H9 (cell line): ENCODE data around the gene FGR. TPM values are rescaled to one million over a fixed set of nuclear protein-coding genes. Genes with fewer than 3 reads are reported as not detected.

Experiments used
- DNase-seq: peaks from one replicate; pipeline ENCODE4 v3.0.0-alpha.2; 2017
- H2AFZ ChIP-seq: one replicate; pipeline ENCODE4 v1.6.1; 2013; ENCODE audit warnings: mild to moderate bottlenecking, low read length, control low read depth, moderate library complexity
- H2AK5ac ChIP-seq: 2 replicates; pipeline ENCODE4 v1.6.1; 2013; ENCODE audit warnings: low read length, control low read depth, mixed read lengths; ENCODE audit not compliant: insufficient read length
- H2BK120ac ChIP-seq: one replicate; pipeline ENCODE4 v1.6.1; 2013; ENCODE audit warnings: low read depth, mild to moderate bottlenecking, low read length, control low read depth, inconsistent platforms; ENCODE audit not compliant: poor library complexity, severe bottlenecking
- H2BK12ac ChIP-seq: 2 replicates; pipeline ENCODE4 v1.6.1; 2013; ENCODE audit warnings: low read length, control low read depth, mixed read lengths, low read depth; ENCODE audit not compliant: insufficient read length
- H2BK15ac ChIP-seq: 2 replicates; pipeline ENCODE4 v1.6.1; 2013; ENCODE audit warnings: low read depth, low read length, control low read depth
- H2BK20ac ChIP-seq: one replicate; pipeline ENCODE4 v1.6.1; 2013; ENCODE audit warnings: low read depth, mild to moderate bottlenecking, low read length, control low read depth, inconsistent platforms; ENCODE audit not compliant: poor library complexity, severe bottlenecking
- H2BK5ac ChIP-seq: 2 replicates; pipeline ENCODE4 v1.6.1; 2013; ENCODE audit warnings: low read length, control low read depth, mixed read lengths; ENCODE audit not compliant: insufficient read length
- H3K14ac ChIP-seq: 2 replicates; pipeline ENCODE4 v1.6.1; 2013; ENCODE audit warnings: low read length, control low read depth; ENCODE audit not compliant: insufficient read depth
- H3K18ac ChIP-seq: 2 replicates; pipeline ENCODE4 v1.6.1; 2013; ENCODE audit warnings: low read depth, mild to moderate bottlenecking, mixed read lengths, low read length, control low read depth; ENCODE audit not compliant: insufficient read length
- H3K23ac ChIP-seq: 2 replicates; pipeline ENCODE4 v1.6.1; 2013; ENCODE audit warnings: low read length, control low read depth, mixed read lengths, low read depth; ENCODE audit not compliant: insufficient read length
- H3K23me2 ChIP-seq: 2 replicates; pipeline ENCODE4 v1.6.1; 2013; ENCODE audit warnings: low read depth, mild to moderate bottlenecking, mixed read lengths, low read length, control low read depth; ENCODE audit not compliant: insufficient read length, poor library complexity, severe bottlenecking
- H3K27ac ChIP-seq: 2 replicates; pipeline ENCODE4 v1.5.1; 2013; ENCODE audit warnings: low read length, control low read depth, mixed read lengths, low read depth; ENCODE audit not compliant: insufficient read length
- H3K27me3 ChIP-seq: 2 replicates; pipeline ENCODE4 v1.6.1; 2013; ENCODE audit warnings: low read length, control low read depth, inconsistent platforms; ENCODE audit not compliant: insufficient read depth
- H3K4ac ChIP-seq: 2 replicates; pipeline ENCODE4 v1.6.1; 2013; ENCODE audit warnings: low read depth, mild to moderate bottlenecking, control low read depth, inconsistent platforms, low read length, moderate library complexity
- H3K4me1 ChIP-seq: 2 replicates; pipeline ENCODE4 v1.6.1; 2013; ENCODE audit warnings: low read length, control low read depth, inconsistent platforms; ENCODE audit not compliant: insufficient read depth
- H3K4me2 ChIP-seq: 2 replicates; pipeline ENCODE4 v1.6.1; 2013; ENCODE audit warnings: low read length, control low read depth, mixed read lengths; ENCODE audit not compliant: insufficient read length, insufficient read depth
- H3K56ac ChIP-seq: 2 replicates; pipeline ENCODE4 v1.6.1; 2013; ENCODE audit warnings: low read depth, mild to moderate bottlenecking, mixed read lengths, low read length, control low read depth; ENCODE audit not compliant: insufficient read length
- H3K79me1 ChIP-seq: 2 replicates; pipeline ENCODE4 v1.6.1; 2013; ENCODE audit warnings: low read depth, mild to moderate bottlenecking, moderate library complexity, low read length, control low read depth, inconsistent platforms; ENCODE audit not compliant: insufficient read depth, poor library complexity, severe bottlenecking
- H3K79me2 ChIP-seq: 2 replicates; pipeline ENCODE4 v1.6.1; 2013; ENCODE audit warnings: low read length, control low read depth, inconsistent platforms; ENCODE audit not compliant: insufficient read depth
- H3K9ac ChIP-seq: 2 replicates; pipeline ENCODE4 v1.6.1; 2013; ENCODE audit warnings: low read length, control low read depth, mixed read lengths; ENCODE audit not compliant: insufficient read length; ENCODE audit errors: extremely low read depth
- H3K9me3 ChIP-seq: one replicate; pipeline ENCODE4 v1.6.1; 2013; ENCODE audit warnings: low read depth, low read length, inconsistent platforms; ENCODE audit not compliant: control insufficient read depth
- H3T11ph ChIP-seq: one replicate; pipeline ENCODE4 v1.6.1; 2013; ENCODE audit warnings: mild to moderate bottlenecking, low read length, control low read depth, inconsistent platforms
- H4K20me1 ChIP-seq: one replicate; pipeline ENCODE4 v1.6.1; 2013; ENCODE audit not compliant: control insufficient read depth, insufficient read length, insufficient read depth
- H4K5ac ChIP-seq: 2 replicates; pipeline ENCODE4 v1.6.1; 2013; ENCODE audit warnings: low read depth, mild to moderate bottlenecking, mixed read lengths, low read length, control low read depth; ENCODE audit not compliant: insufficient read length
- H4K8ac ChIP-seq: replicated peaks from 2 replicates; pipeline ENCODE4 v1.6.1; 2013; ENCODE audit warnings: low read length, control low read depth, mixed read lengths, low read depth; ENCODE audit not compliant: insufficient read length
- H4K91ac ChIP-seq: 2 replicates; pipeline ENCODE4 v1.6.1; 2013; ENCODE audit warnings: low read depth, mild to moderate bottlenecking, moderate library complexity, mixed read lengths, low read length, control low read depth; ENCODE audit not compliant: insufficient read length
- H3K27ac Mint-ChIP-seq, 3 experiments: 2 replicates in 2 of 3; 3 replicates in 1 of 3; pipeline ENCODE4 v1.8.0; 2020 to 2021; ENCODE audit warnings: mixed read lengths in 3 of 3, mild to moderate bottlenecking in 1 of 3, moderate library complexity in 1 of 3
- H3K27me3 Mint-ChIP-seq: 2 replicates; pipeline ENCODE4 v1.8.0; 2021; ENCODE audit warnings: low read depth, mild to moderate bottlenecking, moderate library complexity, mixed read lengths
- H3K36me3 Mint-ChIP-seq, 3 experiments: 2 replicates in 2 of 3; 3 replicates in 1 of 3; pipeline ENCODE4 v1.8.0; 2020 to 2021; ENCODE audit warnings: low read depth in 3 of 3, mixed read lengths in 3 of 3; ENCODE audit not compliant: insufficient read depth in 1 of 3
- H3K4me1 Mint-ChIP-seq, 2 experiments: 2 replicates each; pipeline ENCODE4 v1.8.0; 2020; ENCODE audit warnings: mixed read lengths in 2 of 2
- H3K4me3 Mint-ChIP-seq, 2 experiments: 2 replicates in 1 of 2; 3 replicates in 1 of 2; pipeline ENCODE4 v1.8.0; 2020 to 2021; ENCODE audit warnings: mild to moderate bottlenecking in 2 of 2, mixed read lengths in 2 of 2, moderate library complexity in 1 of 2
- H3K9me3 Mint-ChIP-seq, 2 experiments: 2 replicates in 1 of 2; 3 replicates in 1 of 2; pipeline ENCODE4 v1.8.0; 2020; ENCODE audit warnings: mild to moderate bottlenecking in 2 of 2, mixed read lengths in 2 of 2, moderate library complexity in 1 of 2
- WGBS: extraction: QIAGEN DNeasy Blood & Tissue Kit; methylation state at CpG from one replicate; pipeline ENCODE4 v1.1.7; 2013; ENCODE audit warnings: missing lambda C conversion rate, low lambda C conversion rate, mixed read lengths; ENCODE audit not compliant: insufficient read length; ENCODE audit errors: extremely low coverage; 5-methylcytosine and 5-hydroxymethylcytosine counted together
- total RNA-seq: library from RNA; stranded (reverse); gene quantifications from 2 replicates; pipeline ENCODE4 v1.2.1, GENCODE V29; 2021
- TF ChIP-seq, protein P1 (sequence below): fragments of 200-600 bp; sonication (generic); conservative IDR thresholded peaks from 3 replicates; pipeline ENCODE4 v1.8.0; 2021; ENCODE audit warnings: antibody characterized with exemption, mild to moderate bottlenecking

The FGR gene
- total RNA-seq, 1 experiment from 2014 or later = not detected

DNA sequence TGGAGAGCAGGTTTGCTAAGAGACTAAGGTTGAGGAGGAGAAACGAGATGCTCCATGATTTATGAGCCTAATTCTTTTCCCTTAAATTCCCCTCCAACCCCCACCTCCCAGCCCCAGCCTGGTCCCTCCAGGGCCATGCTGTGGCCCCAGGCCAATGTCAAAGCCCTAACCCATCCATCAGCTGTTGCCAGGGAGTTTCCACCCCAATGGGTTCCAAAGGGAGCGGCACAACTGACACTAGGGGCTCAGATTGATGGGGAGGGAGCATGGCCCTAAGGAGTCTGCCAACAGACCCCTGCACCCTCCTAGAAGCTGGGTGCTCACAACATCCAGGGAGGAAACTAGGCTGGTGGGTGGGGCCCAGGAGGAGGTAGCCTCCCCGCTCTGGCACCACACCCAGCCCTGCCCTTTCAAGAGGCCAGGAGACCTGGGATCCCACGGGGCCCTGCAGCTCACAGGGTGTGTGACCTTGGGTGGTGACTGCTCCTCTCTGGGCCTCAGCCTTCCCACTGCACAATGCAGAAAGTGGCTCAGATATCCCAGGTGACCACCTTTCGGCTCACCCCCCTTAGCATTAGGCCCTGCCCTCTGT lies 44.0 kb downstream of the FGR start:
- Histone ChIP-seq H3K18ac (no peak overlapping the region), H3K4me1 (peaks cover 7% of the 10 kb centered on the region; the same call in 1 of the 2 replicates), H3K9me3 (no peaks in the 10 kb centered on the region), H3K4ac (no peak overlapping the region), H2BK15ac (no peak overlapping the region), H3K79me2 (peaks cover 2% of the 10 kb centered on the region; the same call in 1 of the 2 replicates), H3K14ac (no peak overlapping the region), H3K9ac (no peak overlapping the region), H4K91ac (no peak overlapping the region), H3K56ac (no peak overlapping the region), H3K4me2 (no peak overlapping the region), H3K23me2 (no peaks in the 10 kb centered on the region), H3T11ph (no peak overlapping the region), H3K79me1 (no peaks in the 10 kb centered on the region), H2BK20ac (no peak overlapping the region), H3K27ac (no peak overlapping the region), H4K20me1 (peaks cover 2% of the 10 kb centered on the region), H4K5ac (no peak overlapping the region), H2BK12ac (no peak overlapping the region), H2AFZ (no peak overlapping the region), H2AK5ac (no peak overlapping the region), H2BK5ac (no peak overlapping the region), H3K27me3 (no peaks in the 10 kb centered on the region), H4K8ac (no peak overlapping the region), H3K23ac (no peak overlapping the region), H2BK120ac (no peak overlapping the region)
- no peak overlapping the region; a peak in 1 of 5 replicates for H3K4me3 Mint-ChIP-seq
- H3K9me3 Mint-ChIP-seq = no peaks in the 10 kb centered on the region
- no peak for DNase-seq
- H3K4me1 Mint-ChIP-seq = peaks cover 9 to 17% of the 10 kb centered on the region in 2 experiments; a peak in 3 of 4 replicates
- H3K36me3 Mint-ChIP-seq = no peaks in the 10 kb centered on the region
- H3K27me3 Mint-ChIP-seq = no peaks in the 10 kb centered on the region
- H3K27ac Mint-ChIP-seq = peak overlapping the region in 2 of 3 experiments; percentile 17 to 27; a peak in 1 of 7 replicates
- TF ChIP-seq, protein P1, sequence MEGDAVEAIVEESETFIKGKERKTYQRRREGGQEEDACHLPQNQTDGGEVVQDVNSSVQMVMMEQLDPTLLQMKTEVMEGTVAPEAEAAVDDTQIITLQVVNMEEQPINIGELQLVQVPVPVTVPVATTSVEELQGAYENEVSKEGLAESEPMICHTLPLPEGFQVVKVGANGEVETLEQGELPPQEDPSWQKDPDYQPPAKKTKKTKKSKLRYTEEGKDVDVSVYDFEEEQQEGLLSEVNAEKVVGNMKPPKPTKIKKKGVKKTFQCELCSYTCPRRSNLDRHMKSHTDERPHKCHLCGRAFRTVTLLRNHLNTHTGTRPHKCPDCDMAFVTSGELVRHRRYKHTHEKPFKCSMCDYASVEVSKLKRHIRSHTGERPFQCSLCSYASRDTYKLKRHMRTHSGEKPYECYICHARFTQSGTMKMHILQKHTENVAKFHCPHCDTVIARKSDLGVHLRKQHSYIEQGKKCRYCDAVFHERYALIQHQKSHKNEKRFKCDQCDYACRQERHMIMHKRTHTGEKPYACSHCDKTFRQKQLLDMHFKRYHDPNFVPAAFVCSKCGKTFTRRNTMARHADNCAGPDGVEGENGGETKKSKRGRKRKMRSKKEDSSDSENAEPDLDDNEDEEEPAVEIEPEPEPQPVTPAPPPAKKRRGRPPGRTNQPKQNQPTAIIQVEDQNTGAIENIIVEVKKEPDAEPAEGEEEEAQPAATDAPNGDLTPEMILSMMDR = no peak
- WGBS = no CpG with 5 or more reads among the region's 5 CpGs
